ENCODE results near the gene EP400. TPM values are rescaled to one million over a fixed set of nuclear protein-coding genes. Genes with fewer than 3 reads are reported as not detected.

EP400 gene
- total and polyA plus RNA-seq, 2 of the 8 experiments (the other 6 are each of a cell fraction or from before 2014, with no cell fraction given), result 13.1 to 69.7 TPM

DNA sequence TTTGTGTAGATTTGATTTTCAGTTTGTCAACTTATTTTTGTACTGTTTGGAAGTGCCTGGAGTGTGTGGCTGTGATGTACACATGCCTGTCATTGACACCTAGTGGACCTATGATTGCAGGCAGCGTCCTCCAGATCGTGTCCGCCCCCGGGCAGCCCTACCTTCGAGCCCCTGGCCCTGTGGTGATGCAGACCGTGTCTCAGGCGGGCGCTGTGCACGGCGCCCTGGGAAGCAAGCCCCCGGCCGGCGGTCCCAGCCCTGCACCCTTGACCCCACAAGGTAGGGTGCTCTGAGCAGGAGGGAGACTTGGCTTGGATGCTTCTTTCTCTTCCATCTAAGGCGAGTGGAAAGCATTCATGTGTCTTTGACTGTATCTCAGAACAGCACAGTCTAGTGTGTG lies 75.8 kb downstream of the EP400 start:
- H3K27ac ChIP-seq (ENCODE audit: low read depth, low read length), result no peak overlapping the region
- H4K91ac ChIP-seq (replicated peaks; ENCODE audit: insufficient read length, low read length), result no peak overlapping the region
- H2BK12ac ChIP-seq (ENCODE audit: low read depth, low read length), result no peak overlapping the region
- POLR2A ChIA-PET (ENCODE audit: partially characterized antibody), result no interaction called here
- H4K5ac ChIP-seq (ENCODE audit: insufficient read length, low read depth, low read length), result no peak overlapping the region
- H3K4ac ChIP-seq (replicated peaks; ENCODE audit: insufficient read length, low read depth, low read length), result no peak overlapping the region
- no peak overlapping the region for H2BK5ac ChIP-seq (ENCODE audit: low read depth, low read length)
- no peak overlapping the region for H3K4me3 ChIP-seq (ENCODE audit: extremely low read depth in 1 of 4, insufficient read depth in 2 of 4, low read depth in 3 of 4, low read length in 4 of 4)
- no peaks in the 10 kb centered on the region for H3K79me1 ChIP-seq (ENCODE audit: low read depth, low read length)
- H3K4me2 ChIP-seq (ENCODE audit: insufficient read depth in 1 of 2, low read depth in 2 of 2, low read length in 2 of 2), result no peak overlapping the region
- CTCF ChIA-PET (ENCODE audit: partially characterized antibody), result no interaction called here
- DNase-seq (ENCODE audit: low read depth in 1 of 2, low spot score in 2 of 2) (no peak), FAIRE-seq (no peak)
- H3K18ac ChIP-seq (ENCODE audit: extremely low read depth, low read length), result no peak overlapping the region
- no peak overlapping the region for H2BK120ac ChIP-seq (replicated peaks; ENCODE audit: low read depth, low read length)
- no peak overlapping the region for H3K14ac ChIP-seq (ENCODE audit: insufficient read length)
- no peak overlapping the region for H3K56ac ChIP-seq (replicated peaks; ENCODE audit: insufficient read length, low read depth, low read length)
- no peaks in the 10 kb centered on the region for H3K4me1 ChIP-seq (replicated peaks in 1 of 4; ENCODE audit: control insufficient read depth in 3 of 4, insufficient read depth in 4 of 4, low read length in 3 of 4)
- no peaks in the 10 kb centered on the region for H3K23me2 ChIP-seq (ENCODE audit: low read depth, low read length)
- H3K23ac ChIP-seq (ENCODE audit: insufficient read length), result no peak overlapping the region
- H3K9ac ChIP-seq (replicated peaks in 1 of 4; ENCODE audit: extremely low read depth in 1 of 4, low read depth in 3 of 4, low read length in 3 of 4), result no peak overlapping the region
- H2BK20ac ChIP-seq (ENCODE audit: low read length), result no peak overlapping the region
- no peaks in the 10 kb centered on the region for H3K27me3 ChIP-seq (replicated peaks in 1 of 4; ENCODE audit: control insufficient read depth in 3 of 4, extremely low read depth in 1 of 4, insufficient read depth in 3 of 4, low read length in 3 of 4)
- no peaks in the 10 kb centered on the region for H3K79me2 ChIP-seq (ENCODE audit: control insufficient read depth in 1 of 2, insufficient read depth in 2 of 2, low read length in 2 of 2)
- 92% methylated on average over 14 of the region's 14 CpGs; no CpG with 5 or more reads in 1 of the 2 experiments for WGBS, 2 experiments (ENCODE audit: extremely low coverage in 1 of 2, insufficient coverage in 1 of 2, insufficient read length in 1 of 2, insufficient replicate concordance in 2 of 2, low coverage in 1 of 2, low lambda C conversion rate in 2 of 2, missing lambda C conversion rate in 1 of 2)
- H4K8ac ChIP-seq (ENCODE audit: extremely low read depth, insufficient read depth, low read length), result no peak overlapping the region
- no peaks in the 10 kb centered on the region for H3K9me3 ChIP-seq (ENCODE audit: insufficient read depth in 2 of 2, low read depth in 1 of 2, low read length in 1 of 2)
- H2AK5ac ChIP-seq (ENCODE audit: low read depth, low read length), result no peak overlapping the region
- no peak overlapping the region for H2BK15ac ChIP-seq (ENCODE audit: low read length)
- no peak overlapping the region for H2AFZ ChIP-seq (ENCODE audit: low read length)
- peaks cover 22 to 82% (median 63%) of the 10 kb centered on the region in 4 experiments for H3K36me3 ChIP-seq (ENCODE audit: control insufficient read depth in 2 of 4, insufficient read depth in 4 of 4, low read length in 3 of 4)
- peaks cover 0 to 8% of the 10 kb centered on the region in 2 experiments for H4K20me1 ChIP-seq (replicated peaks in 1 of 2; ENCODE audit: control insufficient read depth in 1 of 2, insufficient read depth in 2 of 2, low read length in 2 of 2)
- TF ChIP-seq BCL11A (IDR thresholded peaks at IDR 0.05; ENCODE audit: low read depth in 2 of 2, low read length in 2 of 2), result no peak
- TF ChIP-seq SIN3A (conservative IDR thresholded peaks at IDR 0.05 in 1 of 2, IDR thresholded peaks at IDR 0.05 in 1 of 2; ENCODE audit: low read depth in 1 of 2, low read length in 2 of 2), result no peak
- TF ChIP-seq RBBP5 (IDR thresholded peaks at IDR 0.05; ENCODE audit: borderline replicate concordance, low read depth, low read length), result no peak
- no peak for TF ChIP-seq KDM4A (IDR thresholded peaks at IDR 0.05; ENCODE audit: low read depth, low read length, severe bottlenecking)
- no peak for TF ChIP-seq RNF2 (IDR thresholded peaks at IDR 0.05; ENCODE audit: borderline replicate concordance, low read depth, low read length, missing control alignments, poor library complexity, severe bottlenecking)
- TF ChIP-seq TAF7 (optimal IDR thresholded peaks at IDR 0.05; ENCODE audit: borderline replicate concordance, low read depth, low read length), result no peak
- TF ChIP-seq PHF8 (conservative IDR thresholded peaks at IDR 0.05; ENCODE audit: low read depth, low read length), result no peak
- TF ChIP-seq KDM5A (IDR thresholded peaks at IDR 0.05; ENCODE audit: low read length), result no peak
- TF ChIP-seq, protein P1, sequence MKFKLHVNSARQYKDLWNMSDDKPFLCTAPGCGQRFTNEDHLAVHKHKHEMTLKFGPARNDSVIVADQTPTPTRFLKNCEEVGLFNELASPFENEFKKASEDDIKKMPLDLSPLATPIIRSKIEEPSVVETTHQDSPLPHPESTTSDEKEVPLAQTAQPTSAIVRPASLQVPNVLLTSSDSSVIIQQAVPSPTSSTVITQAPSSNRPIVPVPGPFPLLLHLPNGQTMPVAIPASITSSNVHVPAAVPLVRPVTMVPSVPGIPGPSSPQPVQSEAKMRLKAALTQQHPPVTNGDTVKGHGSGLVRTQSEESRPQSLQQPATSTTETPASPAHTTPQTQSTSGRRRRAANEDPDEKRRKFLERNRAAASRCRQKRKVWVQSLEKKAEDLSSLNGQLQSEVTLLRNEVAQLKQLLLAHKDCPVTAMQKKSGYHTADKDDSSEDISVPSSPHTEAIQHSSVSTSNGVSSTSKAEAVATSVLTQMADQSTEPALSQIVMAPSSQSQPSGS (IDR thresholded peaks at IDR 0.05; ENCODE audit: low read length), result no peak
- TF ChIP-seq SP4 (IDR thresholded peaks at IDR 0.05; ENCODE audit: low read length), result no peak
- no peak for TF ChIP-seq EGR1 (IDR thresholded peaks at IDR 0.05; ENCODE audit: borderline replicate concordance, low read depth, low read length)
- TF ChIP-seq FOSL1 (IDR thresholded peaks at IDR 0.05; ENCODE audit: insufficient read depth, low read depth, low read length), result no peak

Data from H1 (cell line).